HG03060 (cell line): ENCODE results near the gene FBXL3.
"Not testable (repeated sequence)": the region's sequence is repeated elsewhere in the genome, so short reads cannot be mapped to it uniquely, and the experiment has no call there.

ENCODE experiments used
- ATAC-seq: cut with Tn5 transposase; IDR thresholded peaks from one replicate; pipeline ENCODE4 v1.9.1; 2021; ENCODE audit warnings: low read depth, moderate number of reproducible peaks; ENCODE audit not compliant: unreplicated experiment

The FBXL3 gene

DNA sequence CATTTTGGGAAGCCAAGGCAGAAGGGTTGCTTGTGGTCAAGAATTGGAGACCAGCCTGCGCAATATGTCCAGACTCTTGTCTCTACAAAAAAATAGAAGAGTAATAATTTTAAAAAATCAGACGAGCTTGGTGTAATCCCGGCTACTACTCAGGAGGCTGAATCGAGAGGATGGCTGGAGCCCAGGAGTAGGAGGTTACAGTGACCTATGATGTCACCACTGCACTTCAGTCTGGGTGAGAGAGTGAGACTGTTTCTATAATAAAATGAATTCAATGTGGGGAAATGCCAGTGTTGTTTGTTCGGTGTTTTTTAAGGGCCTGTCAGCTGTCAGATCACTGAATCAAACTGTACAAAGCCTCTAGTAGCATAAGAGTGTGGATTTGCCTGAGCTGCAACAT is 1.2 kb upstream of the FBXL3 start:
- no peak for ATAC-seq

DNA sequence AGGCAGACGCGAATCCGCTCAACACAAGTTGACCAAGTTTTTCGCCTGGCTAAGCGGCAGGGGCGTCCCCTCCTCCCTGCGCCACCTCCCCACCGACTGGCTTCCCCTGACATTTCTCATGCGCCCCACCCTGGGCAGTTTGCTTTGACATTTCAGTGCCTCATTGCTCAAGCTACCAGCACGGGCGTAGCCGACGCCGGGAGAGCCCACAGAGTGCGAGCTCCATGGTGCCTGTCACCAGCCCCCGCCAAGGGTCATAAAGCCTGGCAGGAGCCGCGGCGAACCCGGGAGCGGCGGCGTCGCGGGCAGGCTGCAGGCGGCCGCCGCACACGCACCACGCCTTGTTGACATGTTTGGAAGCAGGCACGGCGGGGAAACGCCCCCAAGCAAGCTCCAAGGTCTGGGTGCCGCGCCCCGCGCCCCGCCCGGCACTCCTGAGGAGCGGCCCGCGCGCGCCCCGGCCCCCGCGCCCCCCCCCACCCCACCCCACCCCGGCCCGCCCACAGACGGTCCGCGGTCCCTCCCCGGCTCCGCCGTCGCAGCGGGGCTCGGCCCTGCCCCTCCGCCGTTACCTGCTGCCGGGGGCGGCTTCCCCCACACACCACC is 601 bp downstream of the FBXL3 start:
- ATAC-seq, result peak; percentile 27

- no peak for ATAC-seq
Measured at GRCh38 chr13:77022341-77022740, 4.6 kb downstream of the FBXL3 start.

- ATAC-seq, result no peak
Measured at GRCh38 chr13:77019756-77020155, 7.2 kb downstream of the FBXL3 start.

DNA sequence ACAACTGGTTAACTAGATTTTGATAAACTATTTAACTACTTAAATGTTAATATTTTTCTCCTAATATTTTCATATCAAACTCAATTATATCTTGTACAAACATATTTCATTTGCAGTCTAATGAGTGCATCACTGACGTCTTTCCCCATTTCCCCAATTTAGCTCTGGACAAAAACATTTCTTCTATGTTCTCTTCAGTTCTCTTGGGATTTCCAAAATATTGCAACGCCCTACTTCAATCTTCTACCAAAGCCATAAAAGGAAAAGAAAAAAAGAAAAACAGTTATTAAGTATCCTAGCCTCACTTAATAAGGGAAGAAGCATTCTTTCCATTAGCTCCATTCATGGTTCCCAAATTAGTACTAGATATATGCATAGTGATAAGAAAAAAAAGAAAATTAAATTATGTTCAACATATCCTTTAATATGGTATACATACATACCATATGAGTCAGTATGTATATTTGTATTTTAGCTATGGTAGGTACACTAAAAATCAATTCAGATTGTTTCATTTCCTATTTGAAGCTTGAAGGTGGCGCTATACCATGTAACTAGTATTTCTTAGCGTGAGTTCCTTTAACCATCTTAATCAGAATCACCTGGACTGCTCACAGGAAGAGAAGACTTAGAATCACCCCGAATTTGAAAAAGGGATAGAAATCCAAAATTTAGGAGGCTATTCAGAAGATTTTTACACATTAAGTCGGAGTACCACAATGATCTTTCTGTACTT is 9.9 kb downstream of the FBXL3 start:
- ATAC-seq, result no peak

- no peak for ATAC-seq
Measured at GRCh38 chr13:77016251-77016812, 10.6 kb downstream of the FBXL3 start.

DNA sequence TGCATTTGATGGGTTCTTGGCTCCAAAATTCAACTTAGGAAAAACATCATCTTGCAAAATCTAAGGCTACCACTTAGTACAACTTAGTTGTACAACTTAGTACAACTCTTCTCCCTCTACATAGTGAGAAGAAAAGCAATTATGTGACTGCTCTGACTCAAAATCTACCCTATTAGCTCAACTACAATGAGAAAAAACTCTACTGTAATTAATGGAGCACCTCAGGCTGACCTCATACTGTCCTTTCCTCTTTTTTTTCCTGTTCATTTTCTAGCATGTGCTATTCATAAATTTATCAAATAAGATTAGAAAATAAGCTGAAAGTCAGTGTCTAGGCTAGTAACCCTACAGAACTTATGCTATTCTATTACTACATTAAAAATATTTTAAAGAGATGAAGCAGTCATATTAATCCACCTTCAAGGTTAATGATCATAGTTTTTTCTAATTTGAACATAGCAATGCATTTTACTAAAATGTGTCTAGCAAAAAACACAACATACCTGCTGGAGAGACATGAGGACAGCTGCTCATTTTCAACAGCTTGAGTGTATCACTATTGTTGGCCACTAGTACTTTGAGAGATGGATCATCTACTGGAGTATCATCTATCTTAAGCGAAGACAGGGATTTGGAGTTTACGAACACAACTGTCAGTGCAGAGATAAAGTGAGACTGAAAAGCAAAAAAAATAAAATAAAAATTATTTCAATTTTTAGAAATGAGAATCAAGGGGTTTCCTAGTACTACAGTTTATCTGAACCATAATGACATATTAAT is 11.9 kb downstream of the FBXL3 start:
- no peak for ATAC-seq

DNA sequence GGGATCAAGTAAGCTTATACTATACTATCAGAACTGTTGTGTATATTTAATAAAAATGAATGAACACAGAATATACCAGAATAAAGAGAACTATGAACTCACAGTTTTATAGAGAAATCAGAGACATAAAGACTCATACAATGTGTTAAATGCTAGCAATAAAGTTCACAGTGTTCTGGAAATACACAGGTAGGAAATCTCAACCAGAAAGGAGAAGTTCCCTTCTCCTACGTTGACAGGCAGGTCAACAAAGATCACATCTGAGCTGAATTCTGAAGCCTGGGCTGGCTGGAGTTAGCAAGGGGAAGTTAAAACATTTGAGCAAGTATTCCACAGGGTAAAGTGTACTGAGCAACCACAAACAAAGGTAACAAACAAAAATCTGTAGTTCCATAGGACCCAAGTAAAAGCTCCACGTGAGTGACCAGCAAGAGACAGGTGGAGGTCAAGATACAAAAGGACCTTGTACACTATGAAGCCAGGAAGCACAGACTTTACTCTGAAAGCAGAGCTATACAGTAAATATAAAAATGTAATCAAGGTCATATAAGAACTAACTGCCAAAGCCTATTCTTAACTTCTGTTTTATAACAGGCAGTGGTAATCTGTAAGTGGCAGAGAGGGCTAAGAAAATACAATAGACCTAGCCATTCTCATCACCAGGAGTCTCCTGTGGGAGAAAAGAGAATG is 13.0 kb downstream of the FBXL3 start:
- ATAC-seq, result no peak

DNA sequence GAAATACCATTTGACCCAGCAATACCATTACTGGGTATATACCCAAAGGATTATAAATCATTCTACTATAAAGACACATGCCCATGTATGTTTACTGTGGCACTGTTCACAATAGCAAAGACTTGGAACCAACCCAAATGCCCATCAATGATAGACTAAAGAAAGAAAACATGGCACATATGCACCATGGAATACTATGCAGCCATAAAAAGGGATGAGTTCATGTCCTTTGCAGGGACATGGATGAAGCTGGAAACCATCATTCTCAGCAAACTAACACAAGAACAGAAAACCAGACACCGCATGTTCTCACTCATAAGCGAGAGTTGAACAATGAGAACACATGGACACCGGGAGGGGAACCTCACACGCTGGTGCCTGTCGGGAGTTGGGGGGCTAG is 17.2 kb downstream of the FBXL3 start:
- ATAC-seq, result not testable (repeated sequence)

- ATAC-seq, result no peak
Measured at GRCh38 chr13:77009011-77009410, 17.9 kb downstream of the FBXL3 start.

DNA sequence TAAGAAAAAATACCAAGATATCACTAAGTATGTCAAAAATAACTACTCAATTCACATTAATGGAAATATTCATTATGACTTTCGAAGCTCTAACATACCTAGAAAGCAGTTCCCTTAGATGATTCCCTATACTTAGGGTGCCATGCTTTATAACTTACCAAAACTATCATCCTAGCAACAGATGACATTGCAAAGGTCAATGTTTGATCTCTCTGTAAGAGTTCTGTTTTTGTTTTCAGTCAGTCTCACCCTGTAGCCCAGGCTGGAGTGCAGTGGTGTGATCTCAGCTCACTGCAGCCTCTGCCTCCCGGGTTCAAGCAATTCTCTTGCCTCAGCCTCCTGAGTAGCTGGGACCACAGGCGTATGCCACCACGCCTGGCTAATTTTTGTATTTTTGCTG is 18.6 kb downstream of the FBXL3 start:
- ATAC-seq, result not testable (repeated sequence)

DNA sequence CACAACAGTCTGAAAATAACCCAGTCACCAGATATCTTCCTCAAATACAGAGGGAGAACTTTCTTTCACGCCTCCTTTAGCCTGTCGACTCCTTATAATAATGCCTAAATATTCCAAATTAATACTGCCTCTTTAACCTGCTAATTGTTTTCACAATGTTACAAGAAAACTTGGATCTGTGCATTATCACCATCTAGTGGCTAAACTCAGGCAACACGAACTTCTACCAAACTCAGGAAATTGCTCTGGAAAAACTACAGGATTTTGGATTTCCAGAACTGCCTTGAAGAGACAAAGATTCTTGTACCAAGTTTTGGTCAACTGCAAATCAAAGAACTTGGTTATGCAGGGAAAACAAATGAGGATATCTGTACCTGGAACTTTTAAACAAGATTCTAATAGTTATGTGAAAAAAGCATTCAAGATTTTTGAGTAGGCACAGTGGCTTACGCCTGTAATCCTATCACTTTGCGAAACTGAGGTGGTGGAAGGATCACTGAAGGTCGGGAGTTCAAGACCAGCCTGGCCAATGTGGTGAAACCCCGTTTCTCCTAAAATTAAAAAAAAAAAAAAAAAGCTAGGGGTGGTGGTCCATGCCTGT is 24.3 kb downstream of the FBXL3 start:
- no peak for ATAC-seq

- ATAC-seq, result no peak
Measured at GRCh38 chr13:77001963-77002587, 24.9 kb downstream of the FBXL3 start.

DNA sequence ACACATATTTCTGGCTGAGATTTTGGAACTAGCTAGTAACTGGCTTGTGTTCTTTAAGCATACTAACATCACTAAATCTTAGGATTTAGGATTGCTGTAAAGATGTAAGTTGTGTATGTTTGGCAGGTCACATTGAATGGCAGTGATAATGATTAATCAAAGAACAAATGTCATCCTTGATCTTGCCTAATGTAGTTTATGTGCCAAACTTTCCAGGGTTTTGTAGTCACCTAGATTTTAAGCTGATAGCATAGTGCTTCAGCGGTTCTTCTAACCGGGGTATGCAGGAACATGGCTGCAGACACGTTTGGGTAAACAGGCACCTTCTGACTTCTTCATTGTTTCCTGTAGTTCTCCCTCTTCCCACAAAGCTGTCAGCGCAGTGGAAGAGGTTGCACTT is 25.4 kb downstream of the FBXL3 start:
- no peak for ATAC-seq

GRCh38 chr13:77000475-77000874 is 26.5 kb downstream of the FBXL3 start:
- no peak for ATAC-seq

DNA sequence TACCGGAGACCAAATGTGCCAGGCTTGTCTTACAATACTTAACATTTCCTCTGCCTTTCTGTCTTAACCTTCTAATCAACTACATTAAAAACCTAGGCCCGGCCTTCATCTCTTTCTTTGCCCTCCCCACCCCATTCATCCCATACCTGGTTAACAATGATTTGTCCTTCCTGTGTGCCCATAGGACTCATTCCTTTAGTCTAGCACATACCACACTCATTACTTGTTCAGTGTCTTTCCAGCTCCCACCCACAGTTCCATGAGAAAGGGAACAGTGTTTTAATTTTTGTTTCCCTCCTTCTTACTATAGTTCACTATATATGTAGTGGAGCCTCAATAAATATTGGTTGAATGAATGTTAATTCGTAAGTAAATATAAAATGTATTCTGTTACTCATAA is 32.7 kb downstream of the FBXL3 start:
- no peak for ATAC-seq

DNA sequence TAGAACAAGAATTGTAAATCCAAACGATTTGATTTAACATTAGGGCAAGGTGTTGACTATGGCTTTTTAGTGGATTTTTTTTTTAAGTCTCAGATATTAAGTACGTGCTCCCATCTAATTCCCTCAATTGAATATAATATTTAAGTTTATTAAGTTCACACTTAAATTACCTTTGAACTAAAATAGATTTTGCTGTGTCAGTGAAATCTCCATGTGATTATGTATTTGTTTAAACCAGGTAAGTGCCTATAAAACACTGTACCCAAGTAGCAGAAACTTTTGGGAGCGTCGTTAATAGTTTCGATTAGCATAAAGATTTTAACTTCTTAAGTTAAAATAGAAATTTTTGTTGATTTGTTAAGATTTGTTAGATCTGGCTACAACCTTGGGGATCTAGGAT is 33.5 kb downstream of the FBXL3 start:
- no peak for ATAC-seq

DNA sequence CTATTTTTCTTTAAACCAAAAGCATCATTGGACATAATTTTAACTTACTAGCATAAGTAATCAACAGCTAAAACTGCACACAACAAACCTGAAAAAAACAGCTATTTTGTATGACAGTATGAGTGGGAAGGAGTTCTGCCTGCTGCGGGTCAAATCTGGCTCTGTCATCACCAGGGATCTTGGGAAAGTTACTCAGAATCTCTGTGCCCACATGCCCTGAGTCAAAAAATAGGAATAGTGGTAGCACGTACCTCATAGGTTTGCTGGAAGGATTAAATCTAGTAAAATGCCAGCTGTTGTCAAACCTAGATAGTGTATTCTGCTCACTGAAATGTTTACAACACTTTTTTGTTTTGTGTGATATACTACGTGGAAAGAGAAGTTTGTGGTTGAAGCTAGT is 33.9 kb downstream of the FBXL3 start:
- no peak for ATAC-seq

GRCh38 chr13:76992548-76993001 is 34.4 kb downstream of the FBXL3 start:
- no peak for ATAC-seq
